GM03348 (cell line): ENCODE measurements around the gene BAZ2B.

Experiments
- DNase-seq: peaks from one replicate; pipeline ENCODE4 v3.0.0; 2012; ENCODE audit warnings: low spot score

BAZ2B gene

DNA sequence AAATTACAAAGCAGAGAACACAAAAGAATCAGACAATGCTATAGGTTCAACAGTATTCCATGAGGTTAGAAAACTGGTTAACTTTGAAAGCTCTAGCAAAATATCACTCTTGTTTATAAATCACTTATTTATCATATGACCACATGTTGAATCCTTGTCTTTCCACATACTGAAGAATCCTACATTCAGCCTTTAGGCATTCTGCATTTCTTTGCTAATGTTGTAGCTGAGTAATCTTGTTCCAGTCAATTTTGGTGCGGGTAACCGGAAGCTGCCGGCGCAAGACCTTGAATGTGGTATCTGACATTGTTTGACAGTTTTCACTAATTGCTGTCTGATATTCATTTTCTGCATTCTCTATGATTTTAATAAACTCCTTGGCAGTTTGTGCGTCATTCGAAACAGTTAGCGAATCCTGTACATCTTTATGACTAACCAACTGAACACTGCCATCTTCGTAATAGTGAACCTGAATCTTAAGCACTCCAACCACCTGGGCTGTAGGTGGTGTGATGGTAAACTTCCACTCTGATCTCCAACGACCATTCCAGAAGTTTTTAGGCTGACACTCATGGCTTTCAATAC lies 154.1 kb downstream of the BAZ2B start:
- DNase-seq: no peak

DNA sequence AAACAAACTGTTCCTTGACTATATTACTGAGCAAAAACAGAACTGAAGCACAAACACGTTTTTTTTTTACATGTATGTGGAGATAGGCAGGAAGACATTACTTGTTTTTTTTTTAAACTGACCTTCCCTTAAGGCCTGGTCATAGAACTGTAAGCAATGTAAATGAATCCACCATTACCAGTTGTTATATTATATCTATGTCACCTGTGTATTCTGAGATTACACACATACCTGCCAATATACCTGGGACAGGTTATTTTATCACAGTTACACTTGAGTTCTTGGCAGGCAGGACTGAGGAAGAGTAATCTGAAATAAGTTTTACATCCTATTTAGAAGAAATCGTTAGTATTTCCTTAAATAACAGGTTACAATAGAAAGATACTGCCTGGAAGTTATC lies 155.3 kb downstream of the BAZ2B start:
- DNase-seq: no peak

DNA sequence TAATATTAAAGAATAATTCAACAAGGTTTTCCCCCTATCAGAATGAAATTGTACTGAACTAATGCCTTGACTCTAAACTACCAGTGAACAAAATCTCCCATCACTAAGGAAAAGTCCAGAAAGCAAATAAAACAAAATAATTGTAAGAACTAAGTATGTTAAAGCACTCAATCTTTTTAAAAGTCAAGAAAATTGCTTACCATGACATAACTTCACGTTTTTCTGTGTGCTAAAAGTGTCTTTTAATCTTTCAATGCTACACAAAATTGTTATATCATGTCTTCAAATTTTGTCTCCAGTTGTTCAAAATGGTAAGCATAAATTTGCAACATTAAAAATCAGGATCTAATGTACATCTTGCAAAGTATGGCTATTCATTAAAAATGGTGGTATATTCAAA lies 156.1 kb downstream of the BAZ2B start:
- no peak for DNase-seq

DNA sequence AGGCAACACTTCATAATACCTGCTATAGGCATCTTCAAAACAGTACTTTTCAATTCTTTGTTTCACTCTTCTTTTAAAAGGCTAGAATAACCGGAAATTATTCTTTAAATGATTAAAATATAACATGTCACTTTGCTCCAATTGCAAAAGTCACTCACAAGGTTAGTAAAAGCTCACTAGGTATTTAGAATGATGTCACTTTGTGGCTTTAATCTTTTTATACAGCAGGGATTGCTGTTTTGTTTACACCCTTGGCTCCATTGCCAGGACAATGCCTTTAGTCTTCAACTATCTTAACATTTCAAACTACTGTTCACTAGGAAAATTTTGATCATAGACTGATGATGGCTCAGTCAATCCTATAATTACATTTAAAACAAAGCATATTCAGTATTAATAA lies 157.1 kb downstream of the BAZ2B start:
- no peak for DNase-seq

DNA sequence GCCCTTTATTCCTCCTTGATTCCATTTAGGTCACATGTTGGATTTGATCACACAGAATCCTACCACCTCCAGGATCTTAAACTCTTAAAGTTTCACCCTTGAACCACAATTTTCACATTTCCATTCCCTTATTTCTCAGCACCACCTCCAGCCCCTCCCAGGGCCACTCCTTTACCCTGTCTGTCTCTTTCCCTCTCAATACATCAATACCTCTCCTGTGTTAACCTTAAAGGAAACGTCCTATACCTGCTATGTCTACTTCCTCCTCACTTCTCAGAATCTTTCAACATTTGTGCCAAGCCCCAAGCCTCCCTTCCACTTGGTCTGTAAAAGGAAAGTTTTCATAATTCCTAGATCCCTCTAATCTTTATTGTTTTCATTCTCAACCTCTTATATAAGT lies 158.8 kb downstream of the BAZ2B start:
- DNase-seq: no peak

DNA sequence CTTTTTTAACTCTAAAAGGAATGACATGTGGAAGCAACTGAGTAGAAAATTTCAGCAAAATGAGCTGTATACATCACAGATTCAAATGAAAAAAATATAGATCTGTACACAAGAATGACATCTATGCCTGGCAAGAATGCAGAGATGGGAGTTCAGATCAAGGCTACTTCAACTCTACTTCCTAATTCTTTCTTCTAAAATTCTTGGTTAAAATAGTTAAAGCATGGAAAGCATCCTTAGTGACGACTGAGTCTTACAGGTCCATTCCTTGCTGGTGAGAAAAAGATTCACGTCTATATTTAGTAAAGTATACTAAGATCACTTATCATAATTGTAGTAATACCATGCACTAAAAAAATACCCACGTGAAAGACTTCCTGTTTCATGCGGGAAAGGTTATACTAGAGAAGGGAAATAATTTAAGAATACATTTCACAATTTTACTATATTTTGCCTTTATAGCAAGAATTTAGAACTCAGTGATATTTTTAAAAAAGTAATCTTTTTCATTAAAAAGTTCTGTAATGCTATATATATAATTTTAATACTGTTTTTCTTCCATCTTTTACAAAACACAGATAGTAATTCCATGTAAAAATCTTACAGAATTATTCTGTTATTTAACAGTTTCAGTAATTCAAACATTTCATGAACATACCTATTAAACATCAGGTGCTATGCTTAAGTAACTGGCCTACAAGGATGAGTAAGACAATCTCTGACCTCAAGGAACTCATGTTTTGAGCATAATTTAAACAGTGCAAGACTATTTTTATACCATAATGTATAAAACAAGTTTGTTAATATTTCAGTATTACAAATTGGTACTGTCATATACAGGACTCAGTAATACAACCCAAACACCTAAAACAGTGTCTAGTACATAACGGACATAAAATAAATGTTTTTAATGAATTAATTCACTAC lies 159.6 kb downstream of the BAZ2B start:
- no peak for DNase-seq

DNA sequence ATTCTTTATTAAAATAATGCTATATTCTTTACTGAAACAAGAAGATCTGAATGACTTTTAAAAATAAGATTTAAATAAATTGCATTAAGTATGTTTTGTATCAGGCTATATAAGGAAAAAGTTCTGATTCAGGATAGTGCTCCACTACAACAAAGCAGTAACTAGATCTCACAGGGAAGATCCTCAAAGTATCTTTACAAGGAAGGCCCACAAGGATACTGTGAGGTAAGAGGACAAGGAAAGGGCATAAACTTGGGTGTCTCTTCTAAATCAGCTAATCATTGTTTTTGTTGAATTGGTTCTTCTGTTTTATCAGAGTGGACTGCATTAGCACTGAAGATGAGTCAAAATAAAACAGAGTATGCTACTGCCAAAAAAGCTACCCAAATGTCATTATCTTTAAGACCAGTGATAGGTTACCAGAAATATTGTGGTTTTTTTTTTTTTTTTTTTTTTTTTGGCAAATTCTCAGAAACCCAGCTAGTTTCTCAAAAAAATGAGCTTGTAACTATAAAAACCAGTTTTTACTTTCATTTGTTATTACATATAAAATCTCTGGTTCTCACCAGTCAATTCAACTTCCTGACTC lies 160.9 kb downstream of the BAZ2B start:
- peak; percentile 2 for DNase-seq

DNA sequence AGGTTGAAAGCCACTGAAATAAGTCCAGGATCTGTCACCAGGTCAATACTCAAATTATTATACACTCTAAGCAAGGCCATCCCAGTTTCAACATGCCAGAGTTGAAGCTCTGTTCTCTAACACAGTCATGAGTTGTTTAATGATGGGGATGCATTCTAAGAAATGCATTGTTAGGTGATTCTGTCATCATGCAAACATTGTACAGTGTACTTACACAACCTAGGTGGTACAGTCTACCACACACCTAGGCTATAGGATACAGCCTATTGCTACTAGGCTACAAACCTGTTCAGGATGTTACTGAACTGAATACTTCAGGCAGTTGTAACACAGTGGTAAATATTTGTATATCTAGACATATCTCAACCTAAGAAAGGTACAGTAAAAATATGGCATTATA lies 162.2 kb downstream of the BAZ2B start:
- DNase-seq: no peak

DNA sequence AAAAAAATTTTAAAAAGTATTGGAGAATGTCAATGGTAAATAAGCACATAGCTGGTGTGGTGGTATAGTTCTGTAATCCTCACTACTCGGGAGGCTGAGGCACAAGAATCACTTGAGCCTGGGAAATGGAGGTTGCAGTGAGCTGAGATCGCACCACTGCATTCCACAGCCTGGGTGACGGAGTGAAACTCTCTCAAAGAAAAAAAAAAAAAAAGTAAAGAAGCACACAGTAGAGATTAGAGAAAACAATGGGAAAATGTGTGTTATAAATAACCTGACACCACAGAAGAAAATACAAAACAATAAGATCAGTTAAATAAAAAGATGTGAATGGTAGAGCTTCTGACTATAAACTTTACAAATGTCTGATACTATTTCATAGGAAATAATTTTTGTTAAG lies 166.2 kb downstream of the BAZ2B start:
- DNase-seq: no peak

DNA sequence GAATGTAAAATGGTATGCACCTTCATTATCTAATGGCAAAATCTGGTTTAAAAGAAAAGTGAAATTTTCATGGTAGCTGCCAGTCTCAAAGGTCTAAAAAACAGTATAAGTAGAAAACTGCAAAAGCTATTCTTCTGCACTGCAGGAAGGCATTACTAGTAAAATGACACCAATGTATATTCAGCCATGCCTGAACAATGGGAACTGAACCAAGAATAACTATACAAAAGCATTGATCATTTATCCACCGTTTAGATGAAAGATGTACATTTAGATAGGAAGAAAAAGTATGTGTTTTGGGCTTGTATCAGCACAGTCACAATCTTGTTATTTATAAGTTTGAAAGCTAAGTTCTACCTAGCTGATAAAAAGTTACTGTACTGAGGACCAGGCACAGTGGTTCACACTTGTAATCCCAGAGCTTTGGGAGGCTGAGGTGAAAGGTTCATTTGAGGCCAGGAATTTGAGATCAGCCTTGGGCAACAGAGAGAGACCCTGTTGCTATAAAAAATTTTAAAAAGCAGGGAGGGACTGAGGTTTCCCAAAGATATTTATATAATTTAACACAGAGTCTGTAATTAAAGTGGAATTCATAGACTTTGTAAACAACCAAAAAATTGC lies 166.7 kb downstream of the BAZ2B start:
- DNase-seq: no peak

DNA sequence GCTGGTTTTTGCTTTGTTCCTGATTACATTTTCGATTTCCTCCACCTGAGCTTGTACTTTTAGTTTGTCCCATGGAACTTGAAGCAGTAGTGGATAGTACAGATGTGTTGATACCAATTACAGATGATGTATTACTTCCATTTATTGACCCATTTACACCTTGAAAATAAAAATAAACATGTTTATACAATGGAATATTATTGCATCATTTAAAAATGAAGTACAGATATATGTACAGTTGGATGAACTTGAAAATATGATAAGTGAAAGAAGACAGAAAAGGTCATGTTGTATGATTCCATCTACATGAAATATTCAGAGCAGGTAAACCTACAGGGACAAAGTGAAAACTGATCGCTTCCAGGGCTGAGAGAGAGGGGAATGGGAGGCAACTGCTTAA lies 169.5 kb downstream of the BAZ2B start:
- no peak for DNase-seq

DNA sequence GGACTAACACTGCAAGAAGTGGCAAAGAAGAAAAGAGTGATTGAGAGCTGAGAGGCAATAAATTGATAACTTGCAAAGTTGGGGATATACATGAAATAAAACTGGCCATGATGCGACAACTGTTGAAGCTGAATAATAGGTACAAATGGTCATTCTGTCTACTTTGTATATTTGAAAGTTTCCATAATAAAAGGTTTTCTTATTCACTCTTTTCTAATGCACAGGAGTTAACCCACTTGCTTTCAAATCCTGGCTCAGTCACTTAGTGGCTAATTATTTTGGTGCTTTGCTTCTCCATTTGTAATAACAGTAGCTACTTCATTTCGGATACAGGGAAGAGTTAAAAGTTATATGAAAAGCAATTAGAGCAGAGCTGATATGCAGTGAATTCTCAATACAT lies 170.1 kb downstream of the BAZ2B start:
- no peak for DNase-seq

DNA sequence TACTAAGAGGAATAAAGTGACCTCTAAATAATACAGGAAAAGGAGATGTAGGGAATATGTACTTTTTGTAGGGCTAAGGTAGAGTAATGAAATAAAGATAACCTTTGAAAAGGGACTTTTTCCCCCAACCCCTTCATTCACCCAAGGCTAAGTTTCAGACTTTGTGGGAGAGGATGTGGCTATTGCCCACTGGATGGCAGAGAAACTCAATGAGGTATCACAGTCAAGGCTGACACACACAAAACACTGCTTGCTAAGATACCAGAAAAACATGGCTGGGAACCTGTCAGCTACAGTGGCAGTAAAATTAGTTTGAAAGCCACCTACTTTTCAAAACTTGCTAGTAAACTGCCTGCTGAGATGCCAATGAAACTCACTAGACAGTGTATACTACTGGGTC lies 171.0 kb downstream of the BAZ2B start:
- no peak for DNase-seq

DNA sequence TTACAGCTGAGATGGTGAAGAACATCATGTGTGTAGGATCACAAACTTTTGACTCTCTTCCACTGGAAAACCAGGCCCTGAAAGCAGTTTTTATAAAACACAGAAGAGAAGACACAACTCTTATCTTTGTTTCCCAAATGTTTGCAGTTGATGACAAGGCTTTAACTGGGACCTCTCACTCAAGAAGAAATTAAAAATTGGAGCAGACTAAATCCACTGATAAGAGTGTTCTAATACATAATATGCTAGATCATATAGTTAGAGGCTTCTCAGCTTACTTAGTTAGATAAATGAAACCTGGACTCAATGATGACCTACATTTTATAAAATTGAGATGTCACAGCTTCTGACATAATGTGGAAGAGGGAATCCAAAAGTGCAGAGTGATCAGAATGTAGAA lies 171.6 kb downstream of the BAZ2B start:
- DNase-seq: no peak

DNA sequence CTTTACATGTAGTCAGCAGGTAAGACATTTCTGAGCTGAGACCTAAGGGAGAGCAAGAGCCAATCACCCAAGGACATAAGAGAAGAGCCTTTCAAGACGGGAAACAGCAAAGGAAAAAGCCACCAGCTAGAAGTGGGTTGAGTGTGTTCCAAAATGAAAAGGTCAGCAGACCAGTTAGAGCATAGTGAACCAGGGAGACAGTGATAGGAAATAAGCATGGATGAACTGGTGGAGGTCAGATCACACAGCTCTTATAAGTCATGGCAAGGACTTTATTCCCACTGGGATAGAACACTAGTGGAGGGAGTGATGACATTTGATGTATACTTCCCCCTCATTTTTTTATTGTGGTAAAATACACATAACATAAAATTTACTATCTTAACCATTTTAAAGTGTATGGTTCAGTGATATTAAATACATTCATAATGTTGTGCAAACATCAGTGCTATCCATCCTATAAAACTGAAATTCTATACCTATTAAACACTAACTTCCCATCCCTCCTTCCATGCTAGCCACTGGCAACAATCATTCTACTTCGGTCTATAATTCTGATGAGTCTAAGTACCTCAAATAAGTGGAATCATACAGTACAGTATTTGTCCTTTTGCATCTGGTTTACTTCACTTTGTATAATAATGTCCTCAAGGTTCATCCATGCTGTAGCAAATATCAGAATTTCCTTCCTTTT lies 174.0 kb downstream of the BAZ2B start:
- DNase-seq: no peak

DNA sequence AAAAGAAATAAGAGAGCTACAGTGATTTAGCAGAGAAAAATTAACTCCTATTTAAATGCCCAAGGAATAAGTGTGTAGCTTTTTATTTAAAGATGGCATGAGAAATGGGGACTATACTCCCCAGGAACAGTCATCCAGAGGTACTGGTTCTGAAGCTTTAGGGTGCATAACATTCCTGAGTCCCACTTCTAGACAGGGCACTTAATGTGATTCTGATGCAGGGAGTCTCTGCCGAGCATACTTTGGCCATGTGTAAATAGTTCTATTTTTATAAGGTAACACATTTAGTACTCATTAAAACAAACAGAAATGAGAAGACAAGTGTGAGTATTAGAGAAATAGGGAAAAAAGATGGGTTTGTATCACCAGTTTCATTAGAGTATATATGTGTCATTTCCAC lies 175.2 kb downstream of the BAZ2B start:
- DNase-seq: no peak

DNA sequence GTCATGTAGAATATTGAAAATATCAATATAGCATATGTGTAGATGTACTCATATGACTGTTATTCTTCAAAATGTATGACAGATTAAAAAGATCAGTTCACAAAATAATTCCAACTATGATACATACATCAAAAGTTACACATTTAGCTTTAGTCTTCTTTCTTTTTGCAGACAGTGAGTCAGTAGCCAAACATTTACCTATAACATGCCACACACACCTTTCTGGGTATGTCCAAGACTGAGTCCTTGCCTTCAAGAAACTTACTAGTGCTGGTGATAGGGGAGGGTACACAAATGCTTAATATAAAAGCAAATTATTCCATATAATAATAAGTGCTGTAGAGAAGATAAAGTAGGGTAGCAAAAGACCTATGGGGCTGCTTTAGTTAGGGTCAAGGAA lies 176.9 kb downstream of the BAZ2B start:
- DNase-seq: no peak

DNA sequence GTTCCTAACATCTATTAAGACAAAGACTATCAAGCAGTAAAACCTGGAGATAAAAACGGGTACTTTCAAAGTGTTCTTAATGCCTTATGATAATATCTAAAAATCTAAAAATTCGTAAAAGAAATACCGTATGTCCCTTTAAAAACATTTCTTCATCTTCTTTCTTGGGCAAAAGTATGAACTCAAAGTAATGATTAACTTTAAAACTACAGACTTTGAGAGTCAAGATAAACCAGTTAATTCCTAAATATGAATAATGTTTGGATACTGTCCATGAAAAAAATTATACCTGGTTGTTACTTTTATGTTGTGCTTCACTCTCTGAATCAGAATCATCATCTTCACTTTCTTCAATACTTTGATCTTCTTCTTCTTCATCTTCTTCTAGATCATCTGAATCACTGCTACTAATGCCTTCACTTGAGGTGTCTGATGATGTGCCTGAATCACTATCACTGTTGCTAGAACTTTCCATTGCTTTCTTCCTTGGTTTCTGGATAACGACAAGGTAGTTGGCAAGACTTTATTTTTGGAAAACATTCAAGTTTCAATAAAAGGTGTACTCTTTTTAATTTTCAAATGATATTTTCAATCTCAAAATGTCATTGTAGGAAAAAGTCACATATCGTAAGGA lies 177.5 kb downstream of the BAZ2B start:
- DNase-seq: no peak

DNA sequence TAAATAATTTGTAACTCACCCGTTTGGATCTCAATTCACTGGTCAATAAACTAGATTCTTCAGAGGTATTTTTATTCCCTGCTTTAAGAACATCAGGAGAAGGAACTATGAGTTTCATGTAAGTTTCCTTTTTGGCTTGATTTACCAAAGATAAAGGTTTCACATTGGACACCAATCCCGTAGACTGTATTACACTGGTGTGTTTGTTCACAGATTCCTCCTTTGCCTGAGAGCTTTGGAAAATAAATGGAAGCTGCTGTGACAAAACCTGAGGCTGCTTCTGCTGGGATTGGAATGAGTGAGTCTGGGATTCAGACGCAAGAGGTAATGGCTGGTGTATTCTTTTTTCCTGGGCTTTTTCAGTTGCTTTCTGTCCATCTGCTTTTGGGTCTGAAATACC lies 178.1 kb downstream of the BAZ2B start:
- DNase-seq: no peak

DNA sequence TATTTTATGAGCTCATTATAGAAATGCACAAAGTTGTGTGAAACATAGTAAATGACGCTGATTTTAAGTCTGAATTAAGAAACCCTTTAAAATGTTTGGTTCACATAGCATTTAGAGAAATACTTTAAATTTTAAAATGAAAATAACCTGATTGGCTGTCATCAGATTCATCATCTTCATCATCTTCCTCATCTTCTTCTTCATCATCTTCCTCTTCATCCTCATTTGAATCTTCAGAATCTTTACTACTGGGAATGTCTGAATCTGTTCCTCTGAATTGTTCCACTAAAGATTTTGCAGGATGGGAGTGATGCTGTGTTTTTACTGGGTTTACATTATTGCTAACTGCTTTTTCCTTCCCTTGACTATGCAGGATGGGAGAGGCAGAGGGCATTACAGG lies 183.7 kb downstream of the BAZ2B start:
- no peak for DNase-seq

DNA sequence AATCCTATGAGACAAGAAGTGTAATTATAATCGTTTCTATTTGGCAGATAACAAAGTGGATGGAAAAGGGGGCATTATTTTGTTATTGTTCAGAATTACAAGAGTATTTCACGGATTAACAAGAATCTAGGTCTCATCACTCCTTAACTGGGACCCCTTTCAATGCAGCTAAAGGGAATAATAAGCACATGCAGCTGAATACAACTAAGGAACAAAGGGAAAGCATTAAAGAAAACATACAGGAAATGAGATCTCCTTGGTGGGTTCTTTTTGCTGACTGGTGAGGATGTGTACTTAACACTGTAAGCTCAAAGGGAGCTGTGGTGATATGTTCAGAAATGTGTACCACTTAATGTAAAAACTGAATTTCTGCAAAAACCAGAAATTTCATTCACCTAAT lies 189.3 kb downstream of the BAZ2B start:
- DNase-seq: no peak

DNA sequence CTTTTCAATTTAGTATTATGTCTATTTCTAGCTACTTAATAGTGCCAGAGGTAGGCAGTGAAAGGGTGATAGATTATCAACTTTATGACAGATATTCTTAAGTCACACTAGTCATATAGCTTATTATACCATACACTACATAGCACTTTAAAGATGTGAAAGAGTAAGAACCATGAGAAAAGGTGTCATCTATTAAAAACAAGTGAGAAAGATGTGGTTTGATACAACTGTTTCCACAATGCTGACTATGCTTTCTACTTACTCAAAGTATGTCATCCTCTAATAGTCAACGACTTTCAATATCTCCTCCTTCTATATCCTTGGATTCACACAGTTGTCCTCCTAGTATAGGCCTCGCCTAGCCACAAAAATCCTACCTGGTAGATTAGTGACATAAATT lies 196.9 kb downstream of the BAZ2B start:
- no peak for DNase-seq
